H1 (cell line): Measurements from ENCODE around the gene PLA2G4E. TPM values are rescaled to one million over a fixed set of nuclear protein-coding genes. Genes with fewer than 3 reads are reported as not detected.

Experiments used
- CTCF ChIA-PET: fragments of 300-600 bp; sonication (Branson Sonifier 250); formaldehyde crosslinking; loops from one replicate; lab custom pipeline; 2021; ENCODE audit not compliant: partially characterized antibody; lab: Charles Lee
- POLR2A ChIA-PET: fragments of 300-600 bp; sonication (Branson Sonifier 250); formaldehyde crosslinking; loops from one replicate; lab custom pipeline; 2021; ENCODE audit warnings: inconsistent platforms; ENCODE audit not compliant: partially characterized antibody; lab: Charles Lee
- DNase-seq, 2 experiments: peaks; one replicate each; pipeline versions ENCODE4 v3.0.0 to v3.0.0-alpha.2; 2010 to 2022; ENCODE audit warnings: low spot score in 2 of 2, low read depth in 1 of 2, mixed read lengths in 1 of 2
- FAIRE-seq: peaks from 2 replicates; lab custom pipeline; 2011; peaks lifted over from hg19 to GRCh38; lab: Jason Lieb, UNC
- H2AFZ ChIP-seq: 2 replicates; pipeline ENCODE4 v1.8.1; 2012; ENCODE audit warnings: low read length, inconsistent platforms
- H2AK5ac ChIP-seq: 2 replicates; pipeline ENCODE4 v1.6.1; 2013; ENCODE audit warnings: low read depth, low read length
- H2BK120ac ChIP-seq: replicated peaks from 2 replicates; pipeline ENCODE3; 2013; ENCODE audit warnings: low read depth, low read length, inconsistent platforms
- H2BK12ac ChIP-seq: 2 replicates; pipeline ENCODE4 v1.6.1; 2013; ENCODE audit warnings: low read depth, low read length
- H2BK15ac ChIP-seq: 2 replicates; pipeline ENCODE4 v1.6.1; 2013; ENCODE audit warnings: low read length
- H2BK20ac ChIP-seq: 2 replicates; pipeline ENCODE4 v1.6.1; 2013; ENCODE audit warnings: low read length
- H2BK5ac ChIP-seq: 2 replicates; pipeline ENCODE4 v1.6.1; 2013; ENCODE audit warnings: low read depth, low read length
- H3K14ac ChIP-seq: 2 replicates; pipeline ENCODE4 v1.6.1; 2013; ENCODE audit warnings: inconsistent platforms; ENCODE audit not compliant: insufficient read length
- H3K18ac ChIP-seq: 2 replicates; pipeline ENCODE4 v1.6.1; 2013; ENCODE audit warnings: low read length; ENCODE audit errors: extremely low read depth
- H3K23ac ChIP-seq: 2 replicates; pipeline ENCODE4 v1.6.1; 2013; ENCODE audit warnings: inconsistent platforms; ENCODE audit not compliant: insufficient read length
- H3K23me2 ChIP-seq: 2 replicates; pipeline ENCODE4 v1.6.1; 2013; ENCODE audit warnings: low read depth, low read length
- H3K27ac ChIP-seq: 2 replicates; pipeline ENCODE4 v1.6.1; 2011; ENCODE audit warnings: low read depth, low read length, inconsistent platforms
- H3K27me3 ChIP-seq, 4 experiments: replicated peaks in 1 of 4; 1 replicate in 1 of 4; 2 replicates in 3 of 4; pipeline versions ENCODE4 v1.6.1 to v1.8.1; 2011 to 2013; ENCODE audit warnings: low read length in 3 of 4, mild to moderate bottlenecking in 3 of 4, inconsistent platforms in 2 of 4, mixed read lengths in 2 of 4, moderate library complexity in 1 of 4; ENCODE audit not compliant: control insufficient read depth in 3 of 4, insufficient read depth in 3 of 4; ENCODE audit errors: extremely low read depth in 1 of 4
- H3K36me3 ChIP-seq, 4 experiments: 2 replicates each; pipeline versions ENCODE4 v1.6.1 to v1.8.1; 2011 to 2013; ENCODE audit warnings: mild to moderate bottlenecking in 4 of 4, low read length in 3 of 4, moderate library complexity in 2 of 4, control low read depth in 1 of 4, inconsistent platforms in 1 of 4; ENCODE audit not compliant: insufficient read depth in 4 of 4, control insufficient read depth in 2 of 4
- H3K4ac ChIP-seq: replicated peaks from 2 replicates; pipeline ENCODE3; 2013; ENCODE audit warnings: low read length, low read depth, mixed read lengths, inconsistent platforms; ENCODE audit not compliant: insufficient read length
- H3K4me1 ChIP-seq, 4 experiments: replicated peaks in 1 of 4; 1 replicate in 1 of 4; 2 replicates in 3 of 4; pipeline versions ENCODE4 v1.6.1 to v1.8.1; 2011 to 2013; ENCODE audit warnings: low read length in 3 of 4, inconsistent platforms in 2 of 4, mixed read lengths in 1 of 4; ENCODE audit not compliant: insufficient read depth in 4 of 4, control insufficient read depth in 3 of 4
- H3K4me2 ChIP-seq, 2 experiments: 2 replicates each; pipeline versions ENCODE4 v1.6.1 to v1.8.1; 2011 to 2013; ENCODE audit warnings: low read depth in 2 of 2, low read length in 2 of 2, control low read depth in 1 of 2, inconsistent platforms in 1 of 2, mild to moderate bottlenecking in 1 of 2; ENCODE audit not compliant: insufficient read depth in 1 of 2
- H3K4me3 ChIP-seq, 4 experiments: fragments of 200-600, 300-600 bp in 1 of 4; sonication (generic), shearing (Covaris generic), sonication (Bioruptor Twin) in 1 of 4; 2 replicates each; pipeline versions ENCODE4 v1.5.1 to v1.8.1; 2011 to 2016; ENCODE audit warnings: low read length in 4 of 4, low read depth in 3 of 4, control low read depth in 2 of 4, inconsistent platforms in 2 of 4, mild to moderate bottlenecking in 2 of 4, mixed read lengths in 1 of 4, moderate library complexity in 1 of 4; ENCODE audit not compliant: insufficient read depth in 2 of 4; ENCODE audit errors: extremely low read depth in 1 of 4
- H3K56ac ChIP-seq: replicated peaks from 2 replicates; pipeline ENCODE3; 2013; ENCODE audit warnings: low read depth, mild to moderate bottlenecking, mixed read lengths, low read length, inconsistent platforms; ENCODE audit not compliant: insufficient read length
- H3K79me1 ChIP-seq: 2 replicates; pipeline ENCODE4 v1.6.1; 2013; ENCODE audit warnings: low read depth, low read length, control low read depth
- H3K79me2 ChIP-seq, 2 experiments: 2 replicates each; pipeline versions ENCODE4 v1.6.1 to v1.8.1; 2012 to 2013; ENCODE audit warnings: low read length in 2 of 2, mild to moderate bottlenecking in 2 of 2, inconsistent platforms in 1 of 2; ENCODE audit not compliant: insufficient read depth in 2 of 2, control insufficient read depth in 1 of 2
- H3K9ac ChIP-seq, 4 experiments: replicated peaks in 1 of 4; 1 replicate in 1 of 4; 2 replicates in 3 of 4; pipeline versions ENCODE4 v1.6.1 to v1.8.1; 2011 to 2013; ENCODE audit warnings: low read depth in 3 of 4, low read length in 3 of 4, control low read depth in 2 of 4, mild to moderate bottlenecking in 2 of 4, moderate library complexity in 2 of 4, inconsistent platforms in 1 of 4; ENCODE audit errors: extremely low read depth in 1 of 4
- H3K9me3 ChIP-seq, 2 experiments: 2 replicates each; pipeline versions ENCODE4 v1.6.1 to v1.8.1; 2012 to 2013; ENCODE audit warnings: mild to moderate bottlenecking in 2 of 2, moderate library complexity in 2 of 2, control low read depth in 1 of 2, inconsistent platforms in 1 of 2, low read depth in 1 of 2, low read length in 1 of 2, mixed read lengths in 1 of 2; ENCODE audit not compliant: insufficient read depth in 2 of 2
- H4K20me1 ChIP-seq, 2 experiments: replicated peaks in 1 of 2; 2 replicates each; pipeline versions ENCODE3 to v1.8.1; 2011 to 2013; ENCODE audit warnings: inconsistent platforms in 2 of 2, low read length in 2 of 2, mild to moderate bottlenecking in 1 of 2; ENCODE audit not compliant: insufficient read depth in 2 of 2, control insufficient read depth in 1 of 2
- H4K5ac ChIP-seq: 2 replicates; pipeline ENCODE4 v1.6.1; 2013; ENCODE audit warnings: low read length, low read depth, mixed read lengths, inconsistent platforms; ENCODE audit not compliant: insufficient read length
- H4K8ac ChIP-seq: 2 replicates; pipeline ENCODE4 v1.8.0; 2013; ENCODE audit warnings: mild to moderate bottlenecking, moderate library complexity, low read length, inconsistent platforms; ENCODE audit not compliant: insufficient read depth; ENCODE audit errors: extremely low read depth
- H4K91ac ChIP-seq: replicated peaks from 2 replicates; pipeline ENCODE3; 2013; ENCODE audit warnings: low read length, mixed read lengths, inconsistent platforms; ENCODE audit not compliant: insufficient read length
- BCL11A ChIP-seq, 2 experiments: IDR thresholded peaks; one replicate each; pipeline ENCODE4 v1.6.1; 2011; ENCODE audit warnings: low read depth in 2 of 2, low read length in 2 of 2, mild to moderate bottlenecking in 2 of 2
- CEBPB ChIP-seq: IDR thresholded peaks from 2 replicates; pipeline ENCODE4 v1.6.1; 2012; ENCODE audit warnings: low read depth, low read length
- E2F6 ChIP-seq: IDR thresholded peaks from 2 replicates; pipeline ENCODE4 v1.6.1; 2012; ENCODE audit warnings: inconsistent platforms
- JUN ChIP-seq: IDR thresholded peaks from 2 replicates; pipeline ENCODE4 v1.6.1; 2011; ENCODE audit warnings: low read depth, mild to moderate bottlenecking, improper control_type of control experiment, low read length
- KDM1A ChIP-seq: fragments of 200-600, 300-600 bp; sonication (generic); IDR thresholded peaks from 2 replicates; pipeline ENCODE4 v1.7.1; 2016; ENCODE audit warnings: mild to moderate bottlenecking, low read length, borderline replicate concordance
- MAFK ChIP-seq: IDR thresholded peaks from 2 replicates; pipeline ENCODE4 v1.6.1; 2012; ENCODE audit warnings: low read depth, mild to moderate bottlenecking, improper control_type of control experiment, low read length
- NANOG ChIP-seq: IDR thresholded peaks from 2 replicates; pipeline ENCODE4 v1.6.1; 2011; ENCODE audit warnings: low read length, low read depth, mild to moderate bottlenecking, inconsistent platforms; ENCODE audit not compliant: insufficient read depth, poor library complexity, severe bottlenecking
- TAF7 ChIP-seq: optimal IDR thresholded peaks from 2 replicates; pipeline ENCODE3; 2011; ENCODE audit warnings: low read depth, mild to moderate bottlenecking, inconsistent platforms, low read length, moderate library complexity, borderline replicate concordance
- WGBS, 2 experiments: shearing (Covaris generic) in 1 of 2; methylation state at CpG; one replicate each; pipeline versions ENCODE4 v1.1.6 to v1.1.7; 2013 to 2015; ENCODE audit warnings: low lambda C conversion rate in 2 of 2, mixed read lengths in 2 of 2, inconsistent platforms in 1 of 2, low coverage in 1 of 2, missing lambda C conversion rate in 1 of 2; ENCODE audit not compliant: insufficient replicate concordance in 2 of 2, insufficient coverage in 1 of 2, insufficient read length in 1 of 2; ENCODE audit errors: extremely low coverage in 1 of 2, missing lambda C conversion rate in 1 of 2; 5-methylcytosine and 5-hydroxymethylcytosine counted together
- polyA plus RNA-seq, 7 experiments: library from polyadenylated mRNA; depleted of rRNA in 3 of 7; stranded (reverse) in 5 of 7; unstranded in 2 of 7; fragments of >200 nt in 5 of 7; fragments of 200-250 nt in 2 of 7; gene quantifications; 1 replicate in 5 of 7; 2 replicates in 1 of 7; 4 replicates in 1 of 7; pipeline versions ENCODE4 v1.2.1 to v1.2.3, GENCODE V29; 2011 to 2013; ENCODE audit warnings: missing spikeins in 2 of 7, mixed read lengths in 2 of 7
- total RNA-seq: library from RNA; stranded (reverse); fragmentation: NEBNext Ultra II Directional; extraction: Animal tissue kit (Norgen Biotek cat#: 25700); gene quantifications from 2 replicates; pipeline ENCODE4 v1.2.1, GENCODE V29; 2021

PLA2G4E gene
- total and polyA plus RNA-seq, 2 of the 8 experiments (the other 6 are each of a cell fraction or from before 2014, with no cell fraction given): 0.03 TPM; not detected in 1

GRCh38 chr15:42053914-42054313, 33.1 kb upstream of the PLA2G4E start:
- no peak overlapping the region for H3K18ac ChIP-seq
- peaks cover 0 to 2% (median under 1%) of the 10 kb centered on the region in 4 experiments; a peak in 4 of 7 replicates for H3K4me1 ChIP-seq
- H3K27me3 ChIP-seq: no peaks in the 10 kb centered on the region; a peak in 1 of 7 replicates
- DNase-seq: no peak
- TF ChIP-seq CEBPB (no peak), TAF7 (no peak), MAFK (no peak), E2F6 (no peak), KDM1A (no peak), BCL11A (IDR thresholded peaks at IDR 0.05; ENCODE audit: low read depth in 2 of 2, low read length in 2 of 2) (no peak), JUN (no peak), NANOG (no peak)
- TF ChIP-seq, all 59 proteins: peak for 0
- H2AFZ ChIP-seq: no peak overlapping the region
- H3K79me1 ChIP-seq: no peaks in the 10 kb centered on the region
- H3K9me3 ChIP-seq: no peaks in the 10 kb centered on the region
- WGBS, 2 experiments: 70% methylated on average over 2 of the region's 2 CpGs; no CpG with 5 or more reads in 1 of the 2 experiments
- H3K27ac ChIP-seq: no peak overlapping the region
- no peak overlapping the region for H3K56ac ChIP-seq
- no peak overlapping the region for H2BK5ac ChIP-seq
- POLR2A ChIA-PET: interaction anchor here (0.7 to 0.8 kb wide), 2 partner anchors 64 to 82 kb away, joined by 3 to 4 read pairs; no protein-coding TSS in a partner anchor
- H3K23ac ChIP-seq: no peak overlapping the region
- no peak overlapping the region for H3K4ac ChIP-seq
- CTCF ChIA-PET: interaction anchor here (0.6 to 8.8 kb wide), 11 partner anchors 10 to 280 kb away, joined by 3 to 185 read pairs (median 3); partner anchors contain the start of gene MAPKBP1
- H4K5ac ChIP-seq: no peak overlapping the region
- H2AK5ac ChIP-seq: no peak overlapping the region
- H3K23me2 ChIP-seq: no peaks in the 10 kb centered on the region
- H4K20me1 ChIP-seq: no peaks in the 10 kb centered on the region
- no peaks in the 10 kb centered on the region for H3K36me3 ChIP-seq
- no peak overlapping the region for H2BK120ac ChIP-seq
- H3K4me2 ChIP-seq: no peak overlapping the region
- no peak overlapping the region for H4K8ac ChIP-seq
- FAIRE-seq: no peak
- no peak overlapping the region for H3K9ac ChIP-seq
- H3K4me3 ChIP-seq: no peak overlapping the region
- H2BK12ac ChIP-seq: no peak overlapping the region
- H3K14ac ChIP-seq: no peak overlapping the region
- H2BK20ac ChIP-seq: no peak overlapping the region
- no peak overlapping the region for H4K91ac ChIP-seq
- no peak overlapping the region for H2BK15ac ChIP-seq
- no peaks in the 10 kb centered on the region for H3K79me2 ChIP-seq
